H9 (cell line): ENCODE measurements around the gene DCX. TPM values are rescaled to one million over a fixed set of nuclear protein-coding genes. Genes with fewer than 3 reads are reported as not detected.

Experiments
- DNase-seq: peaks from one replicate; pipeline ENCODE4 v3.0.0-alpha.2; 2017
- H2AFZ ChIP-seq: one replicate; pipeline ENCODE4 v1.6.1; 2013; ENCODE audit warnings: mild to moderate bottlenecking, low read length, control low read depth, moderate library complexity
- H2AK5ac ChIP-seq: 2 replicates; pipeline ENCODE4 v1.6.1; 2013; ENCODE audit warnings: low read length, control low read depth, mixed read lengths; ENCODE audit not compliant: insufficient read length
- H2BK120ac ChIP-seq: one replicate; pipeline ENCODE4 v1.6.1; 2013; ENCODE audit warnings: low read depth, mild to moderate bottlenecking, low read length, control low read depth, inconsistent platforms; ENCODE audit not compliant: poor library complexity, severe bottlenecking
- H2BK12ac ChIP-seq: 2 replicates; pipeline ENCODE4 v1.6.1; 2013; ENCODE audit warnings: low read length, control low read depth, mixed read lengths, low read depth; ENCODE audit not compliant: insufficient read length
- H2BK15ac ChIP-seq: 2 replicates; pipeline ENCODE4 v1.6.1; 2013; ENCODE audit warnings: low read depth, low read length, control low read depth
- H2BK20ac ChIP-seq: one replicate; pipeline ENCODE4 v1.6.1; 2013; ENCODE audit warnings: low read depth, mild to moderate bottlenecking, low read length, control low read depth, inconsistent platforms; ENCODE audit not compliant: poor library complexity, severe bottlenecking
- H2BK5ac ChIP-seq: 2 replicates; pipeline ENCODE4 v1.6.1; 2013; ENCODE audit warnings: low read length, control low read depth, mixed read lengths; ENCODE audit not compliant: insufficient read length
- H3K14ac ChIP-seq: 2 replicates; pipeline ENCODE4 v1.6.1; 2013; ENCODE audit warnings: low read length, control low read depth; ENCODE audit not compliant: insufficient read depth
- H3K18ac ChIP-seq: 2 replicates; pipeline ENCODE4 v1.6.1; 2013; ENCODE audit warnings: low read depth, mild to moderate bottlenecking, mixed read lengths, low read length, control low read depth; ENCODE audit not compliant: insufficient read length
- H3K23ac ChIP-seq: 2 replicates; pipeline ENCODE4 v1.6.1; 2013; ENCODE audit warnings: low read length, control low read depth, mixed read lengths, low read depth; ENCODE audit not compliant: insufficient read length
- H3K23me2 ChIP-seq: 2 replicates; pipeline ENCODE4 v1.6.1; 2013; ENCODE audit warnings: low read depth, mild to moderate bottlenecking, mixed read lengths, low read length, control low read depth; ENCODE audit not compliant: insufficient read length, poor library complexity, severe bottlenecking
- H3K27ac ChIP-seq: 2 replicates; pipeline ENCODE4 v1.5.1; 2013; ENCODE audit warnings: low read length, control low read depth, mixed read lengths, low read depth; ENCODE audit not compliant: insufficient read length
- H3K27me3 ChIP-seq: 2 replicates; pipeline ENCODE4 v1.6.1; 2013; ENCODE audit warnings: low read length, control low read depth, inconsistent platforms; ENCODE audit not compliant: insufficient read depth
- H3K4ac ChIP-seq: 2 replicates; pipeline ENCODE4 v1.6.1; 2013; ENCODE audit warnings: low read depth, mild to moderate bottlenecking, control low read depth, inconsistent platforms, low read length, moderate library complexity
- H3K4me1 ChIP-seq: 2 replicates; pipeline ENCODE4 v1.6.1; 2013; ENCODE audit warnings: low read length, control low read depth, inconsistent platforms; ENCODE audit not compliant: insufficient read depth
- H3K4me2 ChIP-seq: 2 replicates; pipeline ENCODE4 v1.6.1; 2013; ENCODE audit warnings: low read length, control low read depth, mixed read lengths; ENCODE audit not compliant: insufficient read length, insufficient read depth
- H3K56ac ChIP-seq: 2 replicates; pipeline ENCODE4 v1.6.1; 2013; ENCODE audit warnings: low read depth, mild to moderate bottlenecking, mixed read lengths, low read length, control low read depth; ENCODE audit not compliant: insufficient read length
- H3K79me1 ChIP-seq: 2 replicates; pipeline ENCODE4 v1.6.1; 2013; ENCODE audit warnings: low read depth, mild to moderate bottlenecking, moderate library complexity, low read length, control low read depth, inconsistent platforms; ENCODE audit not compliant: insufficient read depth, poor library complexity, severe bottlenecking
- H3K79me2 ChIP-seq: 2 replicates; pipeline ENCODE4 v1.6.1; 2013; ENCODE audit warnings: low read length, control low read depth, inconsistent platforms; ENCODE audit not compliant: insufficient read depth
- H3K9ac ChIP-seq: 2 replicates; pipeline ENCODE4 v1.6.1; 2013; ENCODE audit warnings: low read length, control low read depth, mixed read lengths; ENCODE audit not compliant: insufficient read length; ENCODE audit errors: extremely low read depth
- H3K9me3 ChIP-seq: one replicate; pipeline ENCODE4 v1.6.1; 2013; ENCODE audit warnings: low read depth, low read length, inconsistent platforms; ENCODE audit not compliant: control insufficient read depth
- H3T11ph ChIP-seq: one replicate; pipeline ENCODE4 v1.6.1; 2013; ENCODE audit warnings: mild to moderate bottlenecking, low read length, control low read depth, inconsistent platforms
- H4K20me1 ChIP-seq: one replicate; pipeline ENCODE4 v1.6.1; 2013; ENCODE audit not compliant: control insufficient read depth, insufficient read length, insufficient read depth
- H4K5ac ChIP-seq: 2 replicates; pipeline ENCODE4 v1.6.1; 2013; ENCODE audit warnings: low read depth, mild to moderate bottlenecking, mixed read lengths, low read length, control low read depth; ENCODE audit not compliant: insufficient read length
- H4K8ac ChIP-seq: replicated peaks from 2 replicates; pipeline ENCODE4 v1.6.1; 2013; ENCODE audit warnings: low read length, control low read depth, mixed read lengths, low read depth; ENCODE audit not compliant: insufficient read length
- H4K91ac ChIP-seq: 2 replicates; pipeline ENCODE4 v1.6.1; 2013; ENCODE audit warnings: low read depth, mild to moderate bottlenecking, moderate library complexity, mixed read lengths, low read length, control low read depth; ENCODE audit not compliant: insufficient read length
- H3K27ac Mint-ChIP-seq, 3 experiments: 2 replicates in 2 of 3; 3 replicates in 1 of 3; pipeline ENCODE4 v1.8.0; 2020 to 2021; ENCODE audit warnings: mixed read lengths in 3 of 3, mild to moderate bottlenecking in 1 of 3, moderate library complexity in 1 of 3
- H3K27me3 Mint-ChIP-seq: 2 replicates; pipeline ENCODE4 v1.8.0; 2021; ENCODE audit warnings: low read depth, mild to moderate bottlenecking, moderate library complexity, mixed read lengths
- H3K36me3 Mint-ChIP-seq, 3 experiments: 2 replicates in 2 of 3; 3 replicates in 1 of 3; pipeline ENCODE4 v1.8.0; 2020 to 2021; ENCODE audit warnings: low read depth in 3 of 3, mixed read lengths in 3 of 3; ENCODE audit not compliant: insufficient read depth in 1 of 3
- H3K4me1 Mint-ChIP-seq, 2 experiments: 2 replicates each; pipeline ENCODE4 v1.8.0; 2020; ENCODE audit warnings: mixed read lengths in 2 of 2
- H3K4me3 Mint-ChIP-seq, 2 experiments: 2 replicates in 1 of 2; 3 replicates in 1 of 2; pipeline ENCODE4 v1.8.0; 2020 to 2021; ENCODE audit warnings: mild to moderate bottlenecking in 2 of 2, mixed read lengths in 2 of 2, moderate library complexity in 1 of 2
- H3K9me3 Mint-ChIP-seq, 2 experiments: 2 replicates in 1 of 2; 3 replicates in 1 of 2; pipeline ENCODE4 v1.8.0; 2020; ENCODE audit warnings: mild to moderate bottlenecking in 2 of 2, mixed read lengths in 2 of 2, moderate library complexity in 1 of 2
- CTCF ChIP-seq: fragments of 200-600 bp; sonication (generic); conservative IDR thresholded peaks from 3 replicates; pipeline ENCODE4 v1.8.0; 2021; ENCODE audit warnings: antibody characterized with exemption, mild to moderate bottlenecking
- total RNA-seq: library from RNA; stranded (reverse); gene quantifications from 2 replicates; pipeline ENCODE4 v1.2.1, GENCODE V29; 2021

The DCX gene
- total RNA-seq, 1 experiment from 2014 or later, result 2.0 TPM

GRCh38 chrX:111329370-111329769, 82.6 kb downstream of the DCX start:
- H3K4me3 Mint-ChIP-seq, result no peak overlapping the region
- Histone ChIP-seq H4K20me1 (no peaks in the 10 kb centered on the region), H3K18ac (no peak overlapping the region), H2BK12ac (no peak overlapping the region), H2AFZ (no peak overlapping the region), H3K9ac (no peak overlapping the region), H3K79me2 (no peaks in the 10 kb centered on the region), H2BK120ac (no peak overlapping the region), H3K4me1 (peaks cover 3% of the 10 kb centered on the region; the same call in 1 of the 2 replicates), H4K5ac (no peak overlapping the region), H3T11ph (no peak overlapping the region), H3K56ac (no peak overlapping the region), H2BK20ac (no peak overlapping the region), H4K91ac (no peak overlapping the region), H3K4ac (no peak overlapping the region), H3K14ac (no peak overlapping the region), H3K23ac (no peak overlapping the region), H3K79me1 (no peaks in the 10 kb centered on the region), H2AK5ac (no peak overlapping the region), H3K27ac (no peak overlapping the region), H3K27me3 (no peaks in the 10 kb centered on the region), H3K9me3 (no peaks in the 10 kb centered on the region), H3K23me2 (no peaks in the 10 kb centered on the region), H4K8ac (no peak overlapping the region), H3K4me2 (no peak overlapping the region), H2BK5ac (no peak overlapping the region), H2BK15ac (no peak overlapping the region)
- H3K4me1 Mint-ChIP-seq, result peaks cover 16 to 18% of the 10 kb centered on the region in 2 experiments
- DNase-seq, result no peak
- no peak for TF ChIP-seq CTCF
- peaks cover 0 to 8% (median 5%) of the 10 kb centered on the region in 3 experiments; a peak in 4 of 7 replicates for H3K36me3 Mint-ChIP-seq
- H3K27ac Mint-ChIP-seq, result no peak overlapping the region
- peaks cover 3 to 8% of the 10 kb centered on the region in 2 experiments; a peak in 3 of 5 replicates for H3K9me3 Mint-ChIP-seq
- H3K27me3 Mint-ChIP-seq, result no peaks in the 10 kb centered on the region; the same call in 1 of the 2 replicates
